Right cardiac atrium (tissue), 5 donors: ENCODE measurements around the gene ZFP3. TPM values are rescaled to one million over a fixed set of nuclear protein-coding genes. Genes with fewer than 3 reads are reported as not detected.
"Not testable (repeated sequence)": the region's sequence is repeated elsewhere in the genome, so short reads cannot be mapped to it uniquely, and the experiment has no call there.

Experiments
- ATAC-seq, 2 donors: fragments of 200-7000 bp; cut with Tn5 transposase; one replicate each; pipeline versions ENCODE4 v1.8.0 to v1.9.1; 2020; ENCODE audit warnings: moderate library complexity in 2 of 2, mild to moderate bottlenecking in 1 of 2
- DNase-seq, 3 donors: peaks; one replicate each; pipeline ENCODE4 v3.0.0-alpha.2; 2020
- H3K27ac ChIP-seq: one replicate; pipeline ENCODE4 v1.5.1; 2013; ENCODE audit warnings: mild to moderate bottlenecking, low read length, control low read depth, moderate library complexity
- H3K27me3 ChIP-seq: one replicate; pipeline ENCODE4 v1.6.1; 2013; ENCODE audit not compliant: control insufficient read depth, insufficient read depth
- H3K4me1 ChIP-seq: one replicate; pipeline ENCODE4 v1.6.1; 2013; ENCODE audit warnings: low read length; ENCODE audit not compliant: control insufficient read depth, insufficient read depth
- H3K4me3 ChIP-seq: one replicate; pipeline ENCODE4 v1.5.1; 2013; ENCODE audit warnings: low read length, control low read depth
- H3K9me3 ChIP-seq: one replicate; pipeline ENCODE4 v1.6.1; 2013; ENCODE audit warnings: low read length; ENCODE audit not compliant: control insufficient read depth
- WGBS: extraction: QIAGEN DNeasy Blood & Tissue Kit; methylation state at CpG from one replicate; pipeline ENCODE4 v1.1.7; 2013; 5-methylcytosine and 5-hydroxymethylcytosine counted together
- intact Hi-C, 4 donors: fragments of 100-400 bp; cut with DNase I; formaldehyde crosslinking; loops; one replicate each; pipeline versions ENCODE4 v1.11.0 to v1.14.0; 2022 to 2023
- polyA plus RNA-seq: library from polyadenylated mRNA; stranded (reverse); fragments of 200-250 nt; gene quantifications from one replicate; pipeline ENCODE4 v1.2.3, GENCODE V29; 2013
- total RNA-seq, 4 donors: library from RNA; stranded (reverse); fragmentation: NEBNext Ultra II Directional; extraction: Animal tissue kit (Norgen Biotek cat#: 25700); gene quantifications; one replicate each; pipeline ENCODE4 v1.2.1, GENCODE V29; 2021
- donor health status: healthy with polysubstance abuse.
- donor health status: DM: no; HTN: yes; CAD: no.
- donor health status: DM: no; HTN: no; CAD: no.
- donor health status: DM: no; HTN: yes; CAD: no; lungs with severe emphysema.
- donor health status: DM: yes; HTN: yes; CAD: no.

Gene ZFP3
- total and polyA plus RNA-seq, 5 donors = 5.4 to 14.2 (median 12.0) TPM

- DNase-seq (no peak), ATAC-seq (no peak)
- intact Hi-C loops = no loop called here
- Histone ChIP-seq H3K9me3 (no peaks in the 10 kb centered on the region), H3K27me3 (no peaks in the 10 kb centered on the region), H3K4me3 (no peak overlapping the region), H3K4me1 (no peaks in the 10 kb centered on the region), H3K27ac (no peak overlapping the region)
- 95% methylated on average over 1 of the region's 1 CpG for WGBS
Observed at GRCh38 chr17:5043524-5043923, 34.7 kb upstream of the ZFP3 start.

- DNase-seq (no peak), ATAC-seq (no peak)
- no peak overlapping the region for H3K4me3 ChIP-seq
- no peaks in the 10 kb centered on the region for H3K27me3 ChIP-seq
- H3K9me3 ChIP-seq = no peaks in the 10 kb centered on the region
- peaks cover 2% of the 10 kb centered on the region for H3K4me1 ChIP-seq
- WGBS = 91% methylated on average over 5 of the region's 5 CpGs
- intact Hi-C loops = no loop called here
- no peak overlapping the region for H3K27ac ChIP-seq
Observed at GRCh38 chr17:5044630-5045029, 33.6 kb upstream of the ZFP3 start.

GRCh38 chr17:5045496-5045895 lies 32.8 kb upstream of the ZFP3 start:
- ATAC-seq = no peak
- peaks cover 2% of the 10 kb centered on the region for H3K4me1 ChIP-seq
- no peaks in the 10 kb centered on the region for H3K27me3 ChIP-seq
- no peak for DNase-seq
- WGBS = 91% methylated on average over 6 of the region's 6 CpGs
- intact Hi-C loops = no loop called here
- no peak overlapping the region for H3K27ac ChIP-seq
- no peaks in the 10 kb centered on the region for H3K9me3 ChIP-seq
- no peak overlapping the region for H3K4me3 ChIP-seq

GRCh38 chr17:5047446-5047845 lies 30.8 kb upstream of the ZFP3 start:
- Histone ChIP-seq H3K4me3 (no peak overlapping the region), H3K9me3 (no peaks in the 10 kb centered on the region), H3K4me1 (peaks cover 2% of the 10 kb centered on the region), H3K27ac (no peak overlapping the region), H3K27me3 (no peaks in the 10 kb centered on the region)
- intact Hi-C loops = no loop called here
- DNase-seq = no peak
- no peak for ATAC-seq
- WGBS = 50% methylated on average over 2 of the region's 2 CpGs

DNA sequence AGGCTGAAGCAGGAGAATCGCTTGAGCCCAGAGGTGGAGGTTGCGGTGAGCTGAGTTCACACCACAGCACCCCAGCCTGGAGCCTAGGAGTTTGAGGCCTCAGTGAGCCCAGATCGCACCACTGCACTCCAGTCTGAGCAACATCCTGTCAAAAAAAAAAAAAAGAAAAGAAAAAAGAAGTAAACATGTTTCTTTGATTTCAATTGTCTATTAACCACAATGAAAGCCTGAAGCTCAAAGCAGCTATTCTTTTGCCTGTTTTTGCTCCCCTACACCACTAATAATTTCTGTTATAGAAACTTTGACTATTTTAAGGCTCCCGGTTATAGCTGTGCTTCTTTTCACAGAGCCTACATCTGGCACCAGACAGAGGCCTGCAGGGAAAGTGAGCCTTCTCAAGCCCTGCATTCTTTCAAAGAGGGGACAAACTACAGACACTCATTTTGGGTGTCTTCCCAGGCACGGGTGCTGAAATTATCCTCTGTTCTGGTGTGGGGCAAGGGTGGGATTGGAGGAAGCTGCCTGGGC lies 28.9 kb upstream of the ZFP3 start:
- WGBS = 53% methylated on average over 5 of the region's 5 CpGs
- intact Hi-C loops = no loop called here
- no peak overlapping the region for H3K27ac ChIP-seq
- H3K4me3 ChIP-seq = no peak overlapping the region
- ATAC-seq (no peak), DNase-seq (no peak)
- H3K27me3 ChIP-seq = no peaks in the 10 kb centered on the region
- no peaks in the 10 kb centered on the region for H3K9me3 ChIP-seq
- peaks cover 2% of the 10 kb centered on the region for H3K4me1 ChIP-seq

- H3K27ac ChIP-seq = no peak overlapping the region
- H3K4me1 ChIP-seq = peaks cover 2% of the 10 kb centered on the region
- no peaks in the 10 kb centered on the region for H3K9me3 ChIP-seq
- ATAC-seq (no peak), DNase-seq (no peak)
- H3K4me3 ChIP-seq = no peak overlapping the region
- no peaks in the 10 kb centered on the region for H3K27me3 ChIP-seq
- 65% methylated on average over 9 of the region's 9 CpGs for WGBS
- intact Hi-C loops = loop anchor here in 1 of 4 donors (10.0 kb wide), 1 partner anchor 75 kb away; no protein-coding TSS in a partner anchor
Observed at GRCh38 chr17:5050278-5050677, 28.0 kb upstream of the ZFP3 start.

GRCh38 chr17:5055543-5055942 lies 22.7 kb upstream of the ZFP3 start:
- Histone ChIP-seq H3K4me1 (no peaks in the 10 kb centered on the region), H3K27ac (no peak overlapping the region), H3K9me3 (no peaks in the 10 kb centered on the region), H3K27me3 (no peaks in the 10 kb centered on the region), H3K4me3 (no peak overlapping the region)
- DNase-seq (no peak), ATAC-seq (no peak)
- 89% methylated on average over 10 of the region's 10 CpGs for WGBS
- intact Hi-C loops = loop anchor here in 1 of 4 donors (10.0 kb wide), 1 partner anchor 81 kb away; no protein-coding TSS in a partner anchor

DNA sequence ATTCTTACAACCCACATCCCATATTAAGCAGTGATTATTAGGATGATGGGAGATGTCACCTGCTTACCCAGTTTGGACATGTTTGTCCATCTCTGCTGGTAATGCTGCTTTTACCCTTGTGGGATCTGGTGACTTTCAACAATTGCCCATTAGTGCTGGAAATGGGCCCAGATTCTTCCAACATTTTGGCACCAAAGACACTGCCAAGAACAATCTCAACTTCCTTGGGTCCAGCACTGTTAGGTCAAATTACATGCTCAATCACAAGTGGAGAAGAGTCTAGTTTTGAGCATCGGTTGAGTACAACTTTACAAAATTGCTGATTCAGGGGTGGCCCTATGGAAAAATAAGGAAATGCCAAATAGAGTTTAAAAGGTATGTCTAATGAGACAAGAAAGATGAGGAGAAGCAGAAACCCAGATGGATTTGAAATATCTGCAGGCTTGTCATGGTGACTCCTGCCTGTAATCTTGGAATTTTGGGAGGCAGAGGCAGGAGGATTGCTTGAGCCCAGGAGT lies 13.0 kb upstream of the ZFP3 start:
- intact Hi-C loops = loop anchor here in 2 of 4 donors (10.0 kb wide), 1 partner anchor 80 kb away; the partner anchor contains the start of gene CAMTA2 (in 2 of the 2)

DNA sequence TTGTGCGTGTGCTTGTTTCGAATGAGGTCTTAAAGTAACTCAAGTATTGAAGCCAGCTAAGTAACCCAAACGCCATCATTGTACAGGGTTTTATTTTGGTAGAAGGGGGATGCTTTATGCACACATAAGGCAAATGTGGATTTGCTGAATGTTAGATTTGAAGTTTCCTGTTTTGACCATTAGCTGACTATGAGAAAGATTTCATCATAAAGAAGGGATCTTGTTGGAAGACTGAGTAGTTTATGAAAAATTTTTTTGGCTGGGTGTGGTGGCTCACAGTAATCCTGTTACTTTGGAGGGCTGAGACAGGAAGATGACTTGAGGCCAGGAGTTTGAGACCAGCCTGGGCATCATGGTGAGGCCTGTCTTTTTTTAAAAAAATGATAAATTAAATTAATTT lies 10.0 kb upstream of the ZFP3 start:
- no peak for DNase-seq
- Histone ChIP-seq H3K4me1 (no peaks in the 10 kb centered on the region), H3K4me3 (no peak overlapping the region), H3K9me3 (no peaks in the 10 kb centered on the region), H3K27ac (no peak overlapping the region), H3K27me3 (no peaks in the 10 kb centered on the region)
- WGBS = 90% methylated on average over 3 of the region's 3 CpGs
- ATAC-seq = no peak
- intact Hi-C loops = loop anchor here in 2 of 4 donors (10.0 kb wide), 1 partner anchor 83 kb away; the partner anchor contains the start of gene CAMTA2 (in 2 of the 2)

More for the DNA sequence above, 13.0 kb upstream of the ZFP3 start:
- DNase-seq (no peak), ATAC-seq (no peak)
- Histone ChIP-seq H3K4me3 (no peak overlapping the region), H3K27me3 (no peaks in the 10 kb centered on the region), H3K27ac (no peak overlapping the region), H3K9me3 (no peaks in the 10 kb centered on the region), H3K4me1 (no peaks in the 10 kb centered on the region)
- 28% methylated on average over 1 of the region's 1 CpG for WGBS

DNA sequence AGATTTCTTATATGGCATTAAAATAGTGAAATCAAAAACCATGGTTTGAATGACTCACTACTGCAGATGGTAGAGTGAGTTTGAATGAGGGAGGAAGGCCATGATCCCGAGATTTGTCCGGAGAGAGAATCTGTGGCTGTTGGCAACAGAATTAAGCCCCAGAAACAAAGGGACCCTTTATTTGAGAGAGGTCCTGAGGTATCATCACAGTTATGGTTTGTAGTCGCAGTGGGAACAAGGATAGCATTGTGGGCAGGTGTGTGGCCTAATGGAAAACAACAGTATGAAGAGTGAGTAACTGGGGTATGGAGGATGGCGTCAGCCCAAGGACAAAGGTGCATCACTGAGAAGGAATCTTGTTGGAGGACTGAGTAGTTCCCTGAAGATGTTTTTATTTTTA lies 8.5 kb upstream of the ZFP3 start:
- WGBS = 86% methylated on average over 4 of the region's 4 CpGs
- H3K4me1 ChIP-seq = no peaks in the 10 kb centered on the region
- no peaks in the 10 kb centered on the region for H3K9me3 ChIP-seq
- no peak overlapping the region for H3K27ac ChIP-seq
- DNase-seq = no peak
- no peak overlapping the region for H3K4me3 ChIP-seq
- no peaks in the 10 kb centered on the region for H3K27me3 ChIP-seq
- intact Hi-C loops = loop anchor here in 2 of 4 donors (10.0 kb wide), 1 partner anchor 85 kb away; the partner anchor contains the start of gene CAMTA2 (in 2 of the 2)
- no peak for ATAC-seq

DNA sequence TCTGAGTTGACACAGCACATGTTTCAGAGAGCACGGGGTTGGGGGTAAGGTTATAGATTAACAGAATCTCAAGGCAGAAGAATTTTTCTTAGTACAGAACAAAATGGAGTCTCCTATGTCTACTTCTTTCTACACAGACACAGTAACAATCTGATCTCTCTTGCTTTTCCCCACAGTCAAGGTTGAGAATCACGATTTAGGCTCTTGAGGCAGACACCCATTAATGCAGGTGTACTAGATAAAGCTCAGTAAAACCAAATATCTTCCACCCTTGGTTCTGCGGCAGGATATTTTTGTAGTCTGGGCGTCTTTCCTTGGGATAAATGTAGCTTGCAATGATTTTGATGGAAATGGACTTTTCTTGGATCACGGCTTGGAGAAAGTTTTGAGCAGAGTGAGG lies 2.8 kb upstream of the ZFP3 start:
- H3K27ac ChIP-seq, H3K27me3 ChIP-seq, ATAC-seq, H3K9me3 ChIP-seq, DNase-seq, intact Hi-C loops, H3K4me3 ChIP-seq, H3K4me1 ChIP-seq: not testable (repeated sequence)
- WGBS = 90% methylated on average over 4 of the region's 5 CpGs
